ENCODE data around the gene STX5.

STX5 gene

GRCh38 chr11:62831520-62832335 is at the start of gene STX5:
Gene STX5 (minus strand): TSS chr11:62832051. CDS start chr11:62831243, 808 bp downstream.
- Histone ChIP-seq H3K36me3 (ENCODE audit: control insufficient read depth, insufficient read depth, low read length) (peaks cover 20% of the 10 kb centered on the region), H3K27ac (ENCODE audit: low read length) (no peak within 1 kb of the TSS), H3K9me3 (ENCODE audit: control insufficient read depth, insufficient read depth, low read length) (no peaks in the 10 kb centered on the region), H3K4me1 (ENCODE audit: control insufficient read depth, insufficient read depth, low read length) (no peaks in the 10 kb centered on the region; the same call in 1 of the 2 replicates), H3K27me3 (ENCODE audit: control insufficient read depth, insufficient read depth, low read length) (no peaks in the 10 kb centered on the region), H3K4me3 (ENCODE audit: low read length) (peak within 1 kb of the TSS; percentile 92; the same call in 1 of the 2 replicates)
- peak; percentile 97 for DNase-seq (ENCODE audit: low read depth, low spot score)
- no CpG with 5 or more reads among the region's 65 CpGs for WGBS (ENCODE audit: insufficient coverage, insufficient read length)

GRCh38 chr11:62880803-62881578 is 49.1 kb upstream of the STX5 start, which contains the start of gene SLC3A2:
Gene SLC3A2 (plus strand): TSS chr11:62880896. CDS start chr11:62881024, 128 bp downstream.
- peak within 1 kb of the TSS; percentile 77 for H3K4me3 ChIP-seq (ENCODE audit: low read length)
- H3K4me1 ChIP-seq (ENCODE audit: control insufficient read depth, insufficient read depth, low read length) = peaks cover 3% of the 10 kb centered on the region; the same call in 1 of the 2 replicates
- no peak for DNase-seq (ENCODE audit: low read depth, low spot score)
- no peaks in the 10 kb centered on the region for H3K9me3 ChIP-seq (ENCODE audit: control insufficient read depth, insufficient read depth, low read length)
- no peaks in the 10 kb centered on the region for H3K27me3 ChIP-seq (ENCODE audit: control insufficient read depth, insufficient read depth, low read length)
- WGBS (ENCODE audit: insufficient coverage, insufficient read length) = no CpG with 5 or more reads among the region's 69 CpGs
- H3K36me3 ChIP-seq (ENCODE audit: control insufficient read depth, insufficient read depth, low read length) = peaks cover 37% of the 10 kb centered on the region
- H3K27ac ChIP-seq (ENCODE audit: low read length) = no peak within 1 kb of the TSS

GRCh38 chr11:62880231-62880802 is 48.5 kb upstream of the STX5 start:
- H3K36me3 ChIP-seq (ENCODE audit: control insufficient read depth, insufficient read depth, low read length) = peaks cover 33% of the 10 kb centered on the region
- WGBS (ENCODE audit: insufficient coverage, insufficient read length) = no CpG with 5 or more reads among the region's 16 CpGs
- H3K4me3 ChIP-seq (ENCODE audit: low read length) = peak overlapping the region; percentile 77; the same call in 1 of the 2 replicates
- H3K9me3 ChIP-seq (ENCODE audit: control insufficient read depth, insufficient read depth, low read length) = no peaks in the 10 kb centered on the region
- no peak for DNase-seq (ENCODE audit: low read depth, low spot score)
- H3K4me1 ChIP-seq (ENCODE audit: control insufficient read depth, insufficient read depth, low read length) = peaks cover 3% of the 10 kb centered on the region; the same call in 1 of the 2 replicates
- no peak overlapping the region for H3K27ac ChIP-seq (ENCODE audit: low read length)
- no peaks in the 10 kb centered on the region for H3K27me3 ChIP-seq (ENCODE audit: control insufficient read depth, insufficient read depth, low read length)

GRCh38 chr11:62879235-62879978 is 47.6 kb upstream of the STX5 start:
- WGBS (ENCODE audit: insufficient coverage, insufficient read length) = no CpG with 5 or more reads among the region's 7 CpGs
- Histone ChIP-seq H3K4me1 (ENCODE audit: control insufficient read depth, insufficient read depth, low read length) (peaks cover 3% of the 10 kb centered on the region; the same call in 1 of the 2 replicates), H3K27ac (ENCODE audit: low read length) (no peak overlapping the region), H3K36me3 (ENCODE audit: control insufficient read depth, insufficient read depth, low read length) (peaks cover 26% of the 10 kb centered on the region; the same call in 1 of the 2 replicates), H3K9me3 (ENCODE audit: control insufficient read depth, insufficient read depth, low read length) (no peaks in the 10 kb centered on the region), H3K4me3 (ENCODE audit: low read length) (no peak overlapping the region), H3K27me3 (ENCODE audit: control insufficient read depth, insufficient read depth, low read length) (no peaks in the 10 kb centered on the region)
- no peak for DNase-seq (ENCODE audit: low read depth, low spot score)

GRCh38 chr11:62876712-62877111 is 44.9 kb upstream of the STX5 start:
- no peaks in the 10 kb centered on the region for H3K27me3 ChIP-seq (ENCODE audit: control insufficient read depth, insufficient read depth, low read length)
- H3K4me1 ChIP-seq (ENCODE audit: control insufficient read depth, insufficient read depth, low read length) = peaks cover 3% of the 10 kb centered on the region; the same call in 1 of the 2 replicates
- no peak for DNase-seq (ENCODE audit: low read depth, low spot score)
- H3K9me3 ChIP-seq (ENCODE audit: control insufficient read depth, insufficient read depth, low read length) = no peaks in the 10 kb centered on the region
- no peak overlapping the region for H3K27ac ChIP-seq (ENCODE audit: low read length)
- peaks cover 22% of the 10 kb centered on the region; the same call in 1 of the 2 replicates for H3K36me3 ChIP-seq (ENCODE audit: control insufficient read depth, insufficient read depth, low read length)
- no CpG with 5 or more reads among the region's 6 CpGs for WGBS (ENCODE audit: insufficient coverage, insufficient read length)
- no peak overlapping the region for H3K4me3 ChIP-seq (ENCODE audit: low read length)

- Histone ChIP-seq H3K36me3 (ENCODE audit: control insufficient read depth, insufficient read depth, low read length) (peaks cover 20% of the 10 kb centered on the region; the same call in 1 of the 2 replicates), H3K9me3 (ENCODE audit: control insufficient read depth, insufficient read depth, low read length) (no peaks in the 10 kb centered on the region), H3K27ac (ENCODE audit: low read length) (no peak overlapping the region), H3K4me1 (ENCODE audit: control insufficient read depth, insufficient read depth, low read length) (peaks cover 3% of the 10 kb centered on the region; the same call in 1 of the 2 replicates), H3K4me3 (ENCODE audit: low read length) (no peak overlapping the region), H3K27me3 (ENCODE audit: control insufficient read depth, insufficient read depth, low read length) (no peaks in the 10 kb centered on the region)
- no peak for DNase-seq (ENCODE audit: low read depth, low spot score)
- no CpG with 5 or more reads among the region's 7 CpGs for WGBS (ENCODE audit: insufficient coverage, insufficient read length)
Measured at GRCh38 chr11:62875698-62876478, 44.0 kb upstream of the STX5 start.

GRCh38 chr11:62874851-62875250 is 43.0 kb upstream of the STX5 start:
- Histone ChIP-seq H3K4me3 (ENCODE audit: low read length) (no peak overlapping the region), H3K36me3 (ENCODE audit: control insufficient read depth, insufficient read depth, low read length) (peaks cover 18% of the 10 kb centered on the region; the same call in 1 of the 2 replicates), H3K4me1 (ENCODE audit: control insufficient read depth, insufficient read depth, low read length) (peaks cover 3% of the 10 kb centered on the region; the same call in 1 of the 2 replicates), H3K9me3 (ENCODE audit: control insufficient read depth, insufficient read depth, low read length) (no peaks in the 10 kb centered on the region), H3K27ac (ENCODE audit: low read length) (no peak overlapping the region), H3K27me3 (ENCODE audit: control insufficient read depth, insufficient read depth, low read length) (no peaks in the 10 kb centered on the region)
- DNase-seq (ENCODE audit: low read depth, low spot score) = no peak
- WGBS (ENCODE audit: insufficient coverage, insufficient read length) = no CpG with 5 or more reads among the region's 7 CpGs

- H3K9me3 ChIP-seq (ENCODE audit: control insufficient read depth, insufficient read depth, low read length) = no peaks in the 10 kb centered on the region
- H3K27me3 ChIP-seq (ENCODE audit: control insufficient read depth, insufficient read depth, low read length) = no peaks in the 10 kb centered on the region
- no CpG with 5 or more reads among the region's 6 CpGs for WGBS (ENCODE audit: insufficient coverage, insufficient read length)
- no peak overlapping the region for H3K4me3 ChIP-seq (ENCODE audit: low read length)
- no peak for DNase-seq (ENCODE audit: low read depth, low spot score)
- H3K27ac ChIP-seq (ENCODE audit: low read length) = no peak overlapping the region
- no peaks in the 10 kb centered on the region for H3K4me1 ChIP-seq (ENCODE audit: control insufficient read depth, insufficient read depth, low read length)
- 0 out of 2 replicates have a peak, but pooled peaks cover 4% of the 10 kb centered on the region for H3K36me3 ChIP-seq (ENCODE audit: control insufficient read depth, insufficient read depth, low read length)
Measured at GRCh38 chr11:62865635-62866034, 33.8 kb upstream of the STX5 start.

- no peak for DNase-seq (ENCODE audit: low read depth, low spot score)
- H3K4me1 ChIP-seq (ENCODE audit: control insufficient read depth, insufficient read depth, low read length) = no peaks in the 10 kb centered on the region; the same call in 1 of the 2 replicates
- no CpG with 5 or more reads among the region's 4 CpGs for WGBS (ENCODE audit: insufficient coverage, insufficient read length)
- no peak overlapping the region for H3K27ac ChIP-seq (ENCODE audit: low read length)
- H3K36me3 ChIP-seq (ENCODE audit: control insufficient read depth, insufficient read depth, low read length) = 0 out of 2 replicates have a peak, but pooled peaks cover 4% of the 10 kb centered on the region
- no peaks in the 10 kb centered on the region for H3K27me3 ChIP-seq (ENCODE audit: control insufficient read depth, insufficient read depth, low read length)
- H3K9me3 ChIP-seq (ENCODE audit: control insufficient read depth, insufficient read depth, low read length) = no peaks in the 10 kb centered on the region
- H3K4me3 ChIP-seq (ENCODE audit: low read length) = no peak overlapping the region
Measured at GRCh38 chr11:62863687-62864335, 32.0 kb upstream of the STX5 start.

All from iPS DF 6.9 (cell line).